Ishikawa (cell line): ENCODE measurements around the gene FAM236C.
"Not testable (repeated sequence)": the region's sequence is repeated elsewhere in the genome, so short reads cannot be mapped to it uniquely, and the experiment has no call there.

Experiments
- CEBPB ChIP-seq: IDR thresholded peaks from 2 replicates; pipeline ENCODE4 v1.6.1; 2012
- CREB1 ChIP-seq: IDR thresholded peaks from 2 replicates; pipeline ENCODE4 v1.6.1; 2012; ENCODE audit warnings: low read depth
- EGR1 ChIP-seq: IDR thresholded peaks from 2 replicates; pipeline ENCODE4 v1.6.1; 2012
- EP300 ChIP-seq: IDR thresholded peaks from 2 replicates; pipeline ENCODE4 v1.6.1; 2012; ENCODE audit warnings: borderline replicate concordance
- RAD21 ChIP-seq: IDR thresholded peaks from 2 replicates; pipeline ENCODE4 v1.6.1; 2012; ENCODE audit warnings: low read depth
- YY1 ChIP-seq: IDR thresholded peaks from 2 replicates; pipeline ENCODE4 v1.6.1; 2012; ENCODE audit warnings: low read depth
- ZBTB7A ChIP-seq: IDR thresholded peaks from 2 replicates; pipeline ENCODE4 v1.6.1; 2012; ENCODE audit warnings: low read depth

The FAM236C gene

GRCh38 chrX:72912315-72912714 lies at the start of gene FAM236C:
Gene FAM236C (plus strand): TSS chrX:72912615. CDS start chrX:72912715, 100 bp downstream.
- TF ChIP-seq CEBPB, YY1, RAD21: not testable (repeated sequence)

GRCh38 chrX:72937906-72938305 lies 25.5 kb downstream of the FAM236C start, which contains the start of gene FAM236A:
Gene FAM236A (plus strand): TSS chrX:72938206. CDS start chrX:72938263, 57 bp downstream.
- not testable (repeated sequence) for TF ChIP-seq CREB1, EP300, EGR1

GRCh38 chrX:72943819-72944169 lies 31.4 kb downstream of the FAM236C start, which contains the start of gene DMRTC1:
Gene DMRTC1 (minus strand): TSS chrX:72943837. CDS start chrX:72875694, 68,143 bp downstream.
- not testable (repeated sequence) for TF ChIP-seq YY1, ZBTB7A, EGR1
